ENCODE measurements around the gene MTARC1. TPM values are rescaled to one million over a fixed set of nuclear protein-coding genes. Genes with fewer than 3 reads are reported as not detected.

The MTARC1 gene
- total RNA-seq, 4 donors from 2014 or later = 76.4 to 291 (median 196) TPM

DNA sequence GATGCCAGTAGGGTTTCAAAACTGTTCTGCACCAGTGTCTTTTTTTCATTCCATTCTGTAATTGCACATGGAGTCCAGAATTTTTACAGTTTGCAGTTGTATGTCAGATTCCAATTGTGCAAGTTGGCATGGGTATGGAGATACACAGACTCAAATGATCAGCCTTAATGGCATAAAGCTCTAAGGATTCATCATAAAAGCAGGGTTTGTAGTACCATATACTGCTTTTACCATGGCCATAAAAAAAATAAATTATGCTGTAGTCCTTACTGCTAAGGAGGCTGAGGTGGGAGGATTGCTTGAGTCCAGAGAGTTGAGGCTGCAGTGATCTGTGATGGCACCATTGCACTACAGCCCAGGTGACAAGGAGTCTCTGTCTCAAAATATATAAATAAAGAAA lies 10.3 kb downstream of the MTARC1 start:
- TF ChIP-seq CTCF (IDR thresholded peaks at IDR 0.05; ENCODE audit: low read depth) = no peak

DNA sequence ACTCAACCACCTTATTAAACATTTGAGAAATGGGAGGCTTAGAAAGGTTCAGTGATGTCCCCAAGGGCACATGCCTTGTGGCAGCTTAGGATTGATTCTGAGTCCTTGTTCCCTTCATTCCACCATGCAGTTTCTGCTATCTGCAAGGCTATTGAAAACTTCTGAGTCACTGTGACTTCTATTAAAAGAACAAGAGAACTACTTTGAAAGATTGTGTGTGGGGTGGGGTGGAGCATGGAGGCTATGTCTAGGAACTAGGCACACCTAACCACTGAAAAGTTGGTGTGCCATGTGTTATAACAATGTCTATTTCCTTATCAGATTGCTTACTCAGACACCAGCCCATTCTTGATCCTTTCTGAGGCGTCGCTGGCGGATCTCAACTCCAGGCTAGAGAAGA lies 10.8 kb downstream of the MTARC1 start:
- TF ChIP-seq CTCF (IDR thresholded peaks at IDR 0.05; ENCODE audit: low read depth) = no peak

- no peak for TF ChIP-seq CTCF (IDR thresholded peaks at IDR 0.05; ENCODE audit: low read depth)
Measured at GRCh38 chr1:220798338-220798737, 11.6 kb downstream of the MTARC1 start.

GRCh38 chr1:220800262-220800661 lies 13.5 kb downstream of the MTARC1 start:
- no peak for TF ChIP-seq CTCF (IDR thresholded peaks at IDR 0.05; ENCODE audit: low read depth)

DNA sequence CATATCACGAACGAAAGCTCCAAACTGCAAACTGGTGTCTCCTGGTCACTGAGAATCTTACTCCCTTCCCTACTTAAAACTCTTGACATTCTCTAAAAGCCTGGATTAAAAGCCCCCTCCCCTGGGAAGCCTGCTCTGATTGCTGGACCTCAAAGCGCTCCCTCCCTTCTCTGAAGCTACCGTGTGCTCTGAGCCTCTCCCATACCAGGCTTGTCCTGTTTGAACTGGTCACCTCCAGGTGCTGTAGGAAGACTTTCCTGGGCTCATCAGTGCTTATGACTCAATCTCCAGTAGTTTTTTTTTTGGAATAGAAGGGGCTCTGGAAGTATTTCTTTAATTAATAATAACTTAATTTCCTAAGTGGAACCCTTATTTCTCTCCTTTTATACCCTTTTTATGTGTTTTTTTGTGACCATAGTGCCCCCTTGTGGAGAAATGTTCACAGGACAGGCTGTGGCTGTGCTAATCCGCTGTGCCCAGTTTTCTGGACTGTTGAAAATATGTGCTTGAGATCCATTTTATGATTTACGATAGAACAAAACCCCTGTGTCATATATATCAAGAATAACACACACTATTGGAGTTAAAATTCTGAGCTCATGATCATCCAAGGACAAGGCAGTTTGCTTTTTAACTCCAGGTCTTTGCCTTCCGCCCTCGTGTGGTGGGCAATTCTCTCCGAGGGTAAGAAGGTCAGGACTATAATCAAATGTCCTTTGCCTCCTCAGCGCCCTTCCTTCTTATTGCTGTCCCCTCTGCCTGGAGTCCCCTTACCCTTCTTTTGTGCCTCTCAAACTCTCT lies 16.9 kb downstream of the MTARC1 start:
- TF ChIP-seq CTCF (IDR thresholded peaks at IDR 0.05; ENCODE audit: low read depth) = no peak

- no peak for TF ChIP-seq CTCF (IDR thresholded peaks at IDR 0.05; ENCODE audit: low read depth)
Measured at GRCh38 chr1:220804202-220804586, 17.5 kb downstream of the MTARC1 start.

DNA sequence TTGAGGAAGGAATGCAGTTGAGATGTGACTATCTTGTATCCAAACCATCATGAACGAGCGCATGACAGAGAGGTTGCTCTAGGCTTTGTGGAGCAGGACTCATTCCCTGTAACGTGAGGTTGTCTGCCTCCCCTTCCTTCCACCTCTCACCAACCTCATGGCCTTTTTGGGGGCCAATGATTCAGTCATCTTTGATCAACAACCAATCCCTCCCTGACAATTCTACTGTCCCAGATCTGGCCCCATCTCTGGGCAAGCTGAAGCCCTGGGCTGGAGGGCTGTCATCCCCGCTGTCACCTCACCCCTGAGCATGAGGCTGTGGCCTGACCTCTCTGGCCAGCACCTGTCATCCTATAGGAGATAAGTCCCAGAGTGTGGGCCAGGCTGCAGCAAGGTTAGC lies 19.7 kb downstream of the MTARC1 start:
- TF ChIP-seq CTCF (IDR thresholded peaks at IDR 0.05; ENCODE audit: low read depth) = no peak

Measured in subcutaneous adipose tissue (tissue), 4 donors.